Activated CD8-positive, alpha-beta T cell treated with anti-CD3 and anti-CD28 coated beads for 36 hours (primary cell): ENCODE results near the gene MMS19. TPM values are rescaled to one million over a fixed set of nuclear protein-coding genes. Genes with fewer than 3 reads are reported as not detected.

Experiments used
- ATAC-seq: fragments of 200-7000 bp; cut with Tn5 transposase; one replicate; pipeline ENCODE4 v1.10.0; 2021; ENCODE audit warnings: mild to moderate bottlenecking, moderate library complexity
- CTCF ChIA-PET: fragments of 350-600 bp; sonication (Branson Sonifier 250); formaldehyde crosslinking; loops from one replicate; lab custom pipeline; 2021; ENCODE audit warnings: antibody characterized with exemption; lab: Charles Lee
- POLR2A ChIA-PET: fragments of 350-600 bp; sonication (Branson Sonifier 250); formaldehyde crosslinking; loops from one replicate; lab custom pipeline; 2021; ENCODE audit warnings: antibody characterized with exemption; lab: Charles Lee
- DNase-seq: peaks from one replicate; pipeline ENCODE4 v3.0.0-alpha.2; 2020
- H3K27ac Mint-ChIP-seq: one replicate; pipeline ENCODE4 v1.8.0; 2021; ENCODE audit warnings: mild to moderate bottlenecking, mixed read lengths
- H3K27me3 Mint-ChIP-seq: one replicate; pipeline ENCODE4 v1.8.0; 2021; ENCODE audit warnings: mixed read lengths
- H3K36me3 Mint-ChIP-seq: one replicate; pipeline ENCODE4 v1.8.0; 2021; ENCODE audit warnings: low read depth, mixed read lengths
- H3K4me1 Mint-ChIP-seq: one replicate; pipeline ENCODE4 v1.8.0; 2021; ENCODE audit warnings: low read depth, mixed read lengths
- H3K4me3 Mint-ChIP-seq: one replicate; pipeline ENCODE4 v1.8.0; 2021; ENCODE audit warnings: mild to moderate bottlenecking, moderate library complexity, mixed read lengths
- H3K9me3 Mint-ChIP-seq: one replicate; pipeline ENCODE4 v1.8.0; 2021; ENCODE audit warnings: mixed read lengths
- CTCF ChIP-seq: fragments of 200-600 bp; IDR thresholded peaks from one replicate; pipeline ENCODE4 v1.8.0; 2022; ENCODE audit warnings: antibody characterized with exemption, mild to moderate bottlenecking
- intact Hi-C: fragments of 100-400 bp; cut with micrococcal nuclease; formaldehyde crosslinking; loops from one replicate; pipeline ENCODE4 v1.10.0; 2022
- total RNA-seq, 2 experiments: library from RNA; stranded (reverse); gene quantifications; one replicate each; pipeline ENCODE4 v1.2.3, GENCODE V29; 2021

The MMS19 gene
- total RNA-seq, 2 experiments from 2014 or later = 107 to 108 TPM

- CTCF ChIA-PET = interaction anchor here (1.1 to 4.0 kb wide), 5 partner anchors 8 to 177 kb away, joined by 3 to 22 read pairs (median 7); no protein-coding TSS in a partner anchor
- Mint-ChIP-seq H3K4me1 (peaks cover 29% of the 10 kb centered on the region), H3K27ac (peak overlapping the region; percentile 94), H3K36me3 (peaks cover 58% of the 10 kb centered on the region), H3K27me3 (no peaks in the 10 kb centered on the region), H3K9me3 (no peaks in the 10 kb centered on the region), H3K4me3 (no peak overlapping the region)
- TF ChIP-seq CTCF = no peak
- ATAC-seq (no peak), DNase-seq (no peak)
- POLR2A ChIA-PET = interaction anchor here (0.6 to 5.2 kb wide), 5 partner anchors 9 to 56 kb away, joined by 3 to 27 read pairs (median 5); no protein-coding TSS in a partner anchor
- intact Hi-C loops = no loop called here
Observed at GRCh38 chr10:97456034-97456685, 42.1 kb downstream of the MMS19 start.

- intact Hi-C loops = no loop called here
Observed at GRCh38 chr10:97454330-97455036, 43.7 kb downstream of the MMS19 start.

DNA sequence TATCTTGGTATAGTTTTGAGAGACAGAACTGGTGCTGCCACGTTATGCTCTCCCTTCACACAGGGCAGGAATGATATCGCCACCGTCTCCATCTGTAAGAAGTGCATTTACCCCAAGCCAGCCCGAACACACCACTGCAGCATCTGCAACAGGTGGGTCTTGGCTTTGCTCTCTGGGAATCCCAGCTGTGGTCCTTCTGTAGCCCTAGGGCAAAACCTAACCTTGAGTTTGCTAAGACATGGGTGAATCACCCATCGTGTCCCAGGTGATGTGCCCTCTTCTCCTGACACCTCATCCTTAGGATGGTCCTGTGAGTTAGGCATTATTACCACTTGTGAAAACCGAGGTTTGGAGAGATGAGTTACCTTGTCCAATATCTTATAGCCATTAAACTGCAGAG is 45.9 kb downstream of the MMS19 start:
- ChIA-PET POLR2A (interaction anchor here (0.8 to 5.2 kb wide), 6 partner anchors 8 to 52 kb away, joined by 3 to 27 read pairs (median 4); no protein-coding TSS in a partner anchor), CTCF (interaction anchor here (0.9 to 4.0 kb wide), 4 partner anchors 12 to 45 kb away, joined by 3 to 22 read pairs (median 10); no protein-coding TSS in a partner anchor)
- no peak for ATAC-seq
- H3K36me3 Mint-ChIP-seq = peaks cover 38% of the 10 kb centered on the region
- no peak for DNase-seq
- intact Hi-C loops = no loop called here
- no peaks in the 10 kb centered on the region for H3K9me3 Mint-ChIP-seq
- TF ChIP-seq CTCF = no peak
- no peak overlapping the region for H3K4me3 Mint-ChIP-seq
- H3K4me1 Mint-ChIP-seq = peaks cover 48% of the 10 kb centered on the region
- H3K27ac Mint-ChIP-seq = peak overlapping the region; percentile 2
- no peaks in the 10 kb centered on the region for H3K27me3 Mint-ChIP-seq

More at GRCh38 chr10:97454330-97455036, 43.7 kb downstream of the MMS19 start:
- Mint-ChIP-seq H3K27me3 (no peaks in the 10 kb centered on the region), H3K27ac (peak overlapping the region; percentile 94), H3K9me3 (no peaks in the 10 kb centered on the region), H3K4me3 (no peak overlapping the region), H3K4me1 (peaks cover 38% of the 10 kb centered on the region), H3K36me3 (peaks cover 50% of the 10 kb centered on the region)
- ChIA-PET CTCF (interaction anchor here (0.7 to 4.0 kb wide), 3 partner anchors 10 to 99 kb away, joined by 3 to 22 read pairs (median 16); no protein-coding TSS in a partner anchor), POLR2A (interaction anchor here (0.7 to 5.2 kb wide), 11 partner anchors 10 to 47 kb away, joined by 3 to 27 read pairs (median 4); no protein-coding TSS in a partner anchor)
- no peak for TF ChIP-seq CTCF
- DNase-seq (peak; percentile 52), ATAC-seq (peak; percentile 80)

- ChIA-PET POLR2A (interaction anchor here (1.2 to 1.4 kb wide), 2 partner anchors 37 to 91 kb away, joined by 3 read pairs; no protein-coding TSS in a partner anchor), CTCF (interaction anchor here (1.0 kb wide), 1 partner anchor 241 kb away, joined by 3 read pairs; no protein-coding TSS in a partner anchor)
- no peak for ATAC-seq
- H3K4me3 Mint-ChIP-seq = no peak overlapping the region
- peaks cover 31% of the 10 kb centered on the region for H3K36me3 Mint-ChIP-seq
- no peak for DNase-seq
- no peaks in the 10 kb centered on the region for H3K9me3 Mint-ChIP-seq
- intact Hi-C loops = no loop called here
- no peaks in the 10 kb centered on the region for H3K27me3 Mint-ChIP-seq
- H3K27ac Mint-ChIP-seq = no peak overlapping the region
- peaks cover 54% of the 10 kb centered on the region for H3K4me1 Mint-ChIP-seq
- TF ChIP-seq CTCF = no peak
Observed at GRCh38 chr10:97451605-97452004, 46.6 kb downstream of the MMS19 start.
